ENCODE measurements around the gene GOLIM4. TPM values are rescaled to one million over a fixed set of nuclear protein-coding genes. Genes with fewer than 3 reads are reported as not detected.
A peak's percentile ranks its signal among the peaks of the same experiment; 100 is the strongest.

Gene GOLIM4
- total and polyA plus RNA-seq, 9 donors = 33.0 to 67.8 (median 46.9) TPM

DNA sequence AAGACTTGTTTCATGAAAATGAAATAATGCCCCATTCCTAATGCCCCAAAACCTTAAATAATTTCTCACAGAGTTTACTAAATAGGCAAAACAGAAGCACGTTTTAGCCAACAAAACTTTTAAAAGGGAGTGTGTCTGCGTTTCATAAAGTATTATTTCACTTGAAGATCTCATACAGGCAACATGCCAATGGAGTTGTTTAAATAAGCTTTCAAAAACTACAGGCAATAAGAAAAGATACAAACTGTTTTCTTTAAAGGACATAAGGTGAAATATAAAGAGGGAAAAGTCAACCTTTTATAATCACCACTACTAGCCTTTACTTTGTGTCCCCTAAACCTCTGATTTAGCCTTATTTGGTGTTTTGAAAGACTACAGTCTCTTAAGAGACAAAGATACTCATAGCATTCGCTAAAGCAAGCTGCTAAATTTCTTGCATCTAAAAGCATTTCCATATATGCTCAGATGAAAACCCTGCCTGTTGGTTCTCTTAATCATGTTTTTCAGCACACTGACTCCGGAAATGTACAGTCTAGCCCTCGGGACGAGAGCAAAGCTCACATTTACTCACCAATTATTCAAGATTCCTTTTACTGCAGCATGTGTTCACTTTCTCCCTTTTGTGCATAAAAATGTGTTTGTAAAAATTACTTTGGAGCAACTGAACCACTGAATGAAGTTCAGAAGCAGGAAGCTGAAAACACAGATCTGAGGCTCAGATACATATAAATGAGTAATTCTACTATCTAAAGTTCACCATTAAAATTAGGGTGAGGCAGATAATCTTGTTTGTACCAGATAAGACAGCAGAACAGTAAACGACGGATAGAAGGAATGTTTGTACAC lies 119.0 kb downstream of the GOLIM4 start:
- Histone ChIP-seq H3K27ac (ENCODE audit: low read length) (no peak overlapping the region), H3K4me1 (ENCODE audit: control insufficient read depth, insufficient read depth, low read length) (no peaks in the 10 kb centered on the region), H3K36me3 (ENCODE audit: control insufficient read depth, insufficient read depth, low read length) (no peaks in the 10 kb centered on the region), H3K9me3 (replicated peaks; ENCODE audit: control insufficient read depth, low read depth, low read length) (no peaks in the 10 kb centered on the region), H3K4me3 (ENCODE audit: low read length) (no peak overlapping the region), H3K27me3 (ENCODE audit: control insufficient read depth, insufficient read depth, low read length) (no peaks in the 10 kb centered on the region)
- WGBS (ENCODE audit: insufficient coverage) = 35% methylated on average over 4 of the region's 8 CpGs
- peak; percentile 57 for DNase-seq

DNA sequence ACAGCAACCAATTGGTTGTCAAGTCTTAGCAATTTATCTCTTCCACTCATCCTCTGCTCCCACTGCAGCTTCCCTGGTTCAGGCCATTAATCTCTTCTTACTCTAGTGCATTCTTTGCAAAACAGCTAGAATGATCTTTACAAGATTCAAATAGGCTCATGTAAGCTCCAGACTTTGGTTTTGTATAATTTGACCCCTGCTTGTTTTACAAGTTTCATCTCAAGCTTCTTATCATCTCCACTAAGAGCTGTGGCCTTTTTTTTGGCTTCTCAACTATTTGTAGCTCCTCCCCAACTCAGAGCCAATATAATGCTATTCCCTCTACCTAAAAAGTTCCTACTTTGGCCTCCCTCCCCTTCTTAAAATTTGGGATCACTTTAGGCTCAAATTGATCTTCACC lies 121.8 kb downstream of the GOLIM4 start:
- no peaks in the 10 kb centered on the region for H3K9me3 ChIP-seq (replicated peaks; ENCODE audit: control insufficient read depth, low read depth, low read length)
- no peaks in the 10 kb centered on the region for H3K36me3 ChIP-seq (ENCODE audit: control insufficient read depth, insufficient read depth, low read length)
- H3K4me3 ChIP-seq (ENCODE audit: low read length) = no peak overlapping the region
- no peak for DNase-seq
- no peaks in the 10 kb centered on the region for H3K27me3 ChIP-seq (ENCODE audit: control insufficient read depth, insufficient read depth, low read length)
- no peak overlapping the region for H3K27ac ChIP-seq (ENCODE audit: low read length)
- H3K4me1 ChIP-seq (ENCODE audit: control insufficient read depth, insufficient read depth, low read length) = no peaks in the 10 kb centered on the region

DNA sequence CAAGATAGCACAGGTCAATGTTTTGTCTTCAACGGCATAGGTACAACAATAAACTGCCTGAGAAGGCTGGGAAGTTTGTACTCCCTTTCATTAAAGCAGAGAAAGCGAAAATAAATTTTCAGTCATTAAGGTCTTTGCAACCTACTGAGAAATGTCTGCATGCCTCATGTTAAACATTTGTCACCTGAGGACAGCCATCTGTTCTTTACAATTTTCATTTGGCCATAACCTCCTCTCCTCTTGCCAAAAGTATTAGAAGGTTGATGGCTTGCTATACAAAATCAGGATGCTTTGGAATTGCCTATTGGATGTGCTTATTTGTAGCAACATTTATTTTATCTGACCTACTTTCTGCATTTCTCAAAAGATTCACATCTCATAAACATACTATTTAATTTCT lies 122.7 kb downstream of the GOLIM4 start:
- no peaks in the 10 kb centered on the region for H3K27me3 ChIP-seq (ENCODE audit: control insufficient read depth, insufficient read depth, low read length)
- no peaks in the 10 kb centered on the region for H3K4me1 ChIP-seq (ENCODE audit: control insufficient read depth, insufficient read depth, low read length)
- no peak overlapping the region for H3K27ac ChIP-seq (ENCODE audit: low read length)
- no peak overlapping the region for H3K4me3 ChIP-seq (ENCODE audit: low read length)
- no peaks in the 10 kb centered on the region for H3K9me3 ChIP-seq (replicated peaks; ENCODE audit: control insufficient read depth, low read depth, low read length)
- WGBS (ENCODE audit: insufficient coverage) = 83% methylated on average over 2 of the region's 2 CpGs
- H3K36me3 ChIP-seq (ENCODE audit: control insufficient read depth, insufficient read depth, low read length) = no peaks in the 10 kb centered on the region
- no peak for DNase-seq

DNA sequence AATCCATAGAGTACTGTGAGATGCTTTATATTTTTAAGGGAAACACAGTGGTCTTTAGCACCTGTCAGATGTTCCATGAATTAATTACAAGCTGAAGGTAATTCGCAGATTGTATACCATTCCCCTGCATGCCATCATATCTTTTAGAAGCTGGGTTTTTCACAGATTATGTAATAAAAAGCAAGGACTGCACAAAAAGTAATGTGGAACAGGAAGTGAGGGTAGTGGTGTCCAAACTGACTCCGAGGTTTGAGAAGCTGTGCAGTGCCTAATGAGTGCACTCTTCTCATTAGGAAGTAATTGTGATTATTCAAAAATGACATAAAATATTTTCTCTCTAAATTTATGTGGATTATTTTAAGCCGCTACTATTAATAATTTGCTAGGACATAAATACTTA lies 123.2 kb downstream of the GOLIM4 start:
- no peak overlapping the region for H3K27ac ChIP-seq (ENCODE audit: low read length)
- no CpG with 5 or more reads among the region's 3 CpGs for WGBS (ENCODE audit: insufficient coverage)
- H3K4me1 ChIP-seq (ENCODE audit: control insufficient read depth, insufficient read depth, low read length) = no peaks in the 10 kb centered on the region
- DNase-seq = no peak
- no peaks in the 10 kb centered on the region for H3K27me3 ChIP-seq (ENCODE audit: control insufficient read depth, insufficient read depth, low read length)
- H3K9me3 ChIP-seq (replicated peaks; ENCODE audit: control insufficient read depth, low read depth, low read length) = no peaks in the 10 kb centered on the region
- no peak overlapping the region for H3K4me3 ChIP-seq (ENCODE audit: low read length)
- no peaks in the 10 kb centered on the region for H3K36me3 ChIP-seq (ENCODE audit: control insufficient read depth, insufficient read depth, low read length)

DNA sequence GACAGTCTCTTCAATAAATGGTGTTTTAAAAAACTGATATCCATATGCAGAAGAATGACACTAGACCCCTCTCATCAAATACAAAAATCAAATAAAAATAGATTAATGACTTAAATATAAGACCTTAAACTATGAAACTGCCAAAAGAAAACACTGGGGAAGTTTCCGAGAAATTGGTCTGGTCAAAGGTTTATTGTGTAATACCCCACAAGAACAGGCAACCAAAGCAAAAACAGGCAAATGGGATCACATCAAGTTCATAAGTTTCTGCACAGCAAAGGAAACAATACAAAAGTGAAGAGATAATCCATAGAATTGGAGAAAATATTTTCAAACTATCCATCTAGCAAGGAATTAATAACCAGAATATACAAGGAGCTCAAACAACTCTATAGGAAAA lies 126.2 kb downstream of the GOLIM4 start:
- no peak overlapping the region for H3K27ac ChIP-seq (ENCODE audit: low read length)
- WGBS (ENCODE audit: insufficient coverage) = no CpG with 5 or more reads among the region's 1 CpG
- H3K36me3 ChIP-seq (ENCODE audit: control insufficient read depth, insufficient read depth, low read length) = no peaks in the 10 kb centered on the region
- H3K27me3 ChIP-seq (ENCODE audit: control insufficient read depth, insufficient read depth, low read length) = no peaks in the 10 kb centered on the region
- no peaks in the 10 kb centered on the region for H3K9me3 ChIP-seq (replicated peaks; ENCODE audit: control insufficient read depth, low read depth, low read length)
- H3K4me1 ChIP-seq (ENCODE audit: control insufficient read depth, insufficient read depth, low read length) = no peaks in the 10 kb centered on the region
- DNase-seq = no peak
- no peak overlapping the region for H3K4me3 ChIP-seq (ENCODE audit: low read length)

DNA sequence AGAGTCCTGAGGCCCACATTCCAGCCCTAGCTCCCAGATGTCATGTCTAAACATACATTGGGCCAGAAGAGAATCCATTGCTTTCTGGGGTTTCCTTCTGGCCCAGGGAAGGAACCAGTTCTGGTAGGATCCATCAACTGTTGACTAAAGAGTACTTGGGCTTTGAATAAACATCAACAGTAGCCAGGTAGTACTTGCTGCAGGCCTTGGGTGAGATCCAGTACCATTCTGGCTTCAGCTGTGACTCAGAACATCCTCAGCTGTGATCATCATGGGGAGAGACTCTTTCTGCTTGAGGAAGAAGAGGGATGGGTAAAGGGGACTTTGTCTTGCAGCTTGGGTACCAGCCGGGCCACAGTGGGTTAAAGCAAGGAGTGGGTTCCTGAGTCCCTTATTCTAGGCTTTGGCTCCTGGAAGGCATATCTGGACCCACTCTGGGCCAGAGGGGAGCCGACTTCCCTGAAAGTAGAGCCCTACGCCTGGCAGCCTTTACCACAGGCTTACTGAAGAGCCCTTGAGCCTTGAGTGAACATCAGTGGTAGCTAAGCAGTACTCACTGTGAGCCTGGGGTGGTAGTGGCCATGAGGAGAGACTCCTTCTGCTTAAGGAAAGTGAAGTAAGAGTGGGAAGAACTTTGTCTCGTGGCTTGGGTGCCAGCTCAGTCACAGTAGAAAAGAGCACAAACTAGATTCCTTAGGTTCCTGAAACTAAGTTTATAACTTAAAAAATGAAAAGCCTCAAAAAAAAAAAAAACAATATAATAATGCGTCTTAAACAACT lies 128.3 kb downstream of the GOLIM4 start:
- Histone ChIP-seq H3K9me3 (replicated peaks; ENCODE audit: control insufficient read depth, low read depth, low read length) (no peaks in the 10 kb centered on the region), H3K36me3 (ENCODE audit: control insufficient read depth, insufficient read depth, low read length) (no peaks in the 10 kb centered on the region), H3K27me3 (ENCODE audit: control insufficient read depth, insufficient read depth, low read length) (no peaks in the 10 kb centered on the region), H3K4me3 (ENCODE audit: low read length) (no peak overlapping the region), H3K27ac (ENCODE audit: low read length) (no peak overlapping the region), H3K4me1 (ENCODE audit: control insufficient read depth, insufficient read depth, low read length) (no peaks in the 10 kb centered on the region)
- no peak for DNase-seq
- 94% methylated on average over 3 of the region's 5 CpGs for WGBS (ENCODE audit: insufficient coverage)
